IPS-18a (cell line): ENCODE data around the gene DSTN.
A peak's percentile ranks its signal among the peaks of the same experiment; 100 is the strongest.
"Not testable (repeated sequence)": the region's sequence is repeated elsewhere in the genome, so short reads cannot be mapped to it uniquely, and the experiment has no call there.

Experiments used
- H3K27ac ChIP-seq: one replicate; pipeline ENCODE4 v1.5.1; 2013; ENCODE audit warnings: low read length
- H3K27me3 ChIP-seq: one replicate; pipeline ENCODE4 v1.6.1; 2013; ENCODE audit warnings: mild to moderate bottlenecking, low read length; ENCODE audit not compliant: control insufficient read depth, insufficient read depth
- H3K36me3 ChIP-seq: one replicate; pipeline ENCODE4 v1.6.1; 2013; ENCODE audit warnings: low read depth, low read length; ENCODE audit not compliant: control insufficient read depth
- H3K4me1 ChIP-seq: one replicate; pipeline ENCODE4 v1.6.1; 2013; ENCODE audit warnings: low read depth, low read length; ENCODE audit not compliant: control insufficient read depth
- H3K4me3 ChIP-seq: one replicate; pipeline ENCODE4 v1.5.1; 2013; ENCODE audit warnings: low read length
- H3K9ac ChIP-seq: one replicate; pipeline ENCODE4 v1.6.1; 2013; ENCODE audit warnings: mild to moderate bottlenecking, low read length, moderate library complexity
- H3K9me3 ChIP-seq: one replicate; pipeline ENCODE4 v1.6.1; 2013; ENCODE audit warnings: low read depth, low read length; ENCODE audit not compliant: control insufficient read depth

DSTN gene

GRCh38 chr20:17653835-17654648 is 84.2 kb downstream of the DSTN start:
- H3K4me3 ChIP-seq, result no peak overlapping the region
- H3K27me3 ChIP-seq, result no peaks in the 10 kb centered on the region
- H3K9me3 ChIP-seq, result no peaks in the 10 kb centered on the region
- H3K36me3 ChIP-seq, result peaks cover 12% of the 10 kb centered on the region
- H3K9ac ChIP-seq, result no peak overlapping the region
- H3K4me1 ChIP-seq, result peaks cover 20% of the 10 kb centered on the region
- no peak overlapping the region for H3K27ac ChIP-seq

GRCh38 chr20:17654649-17655285 is 84.9 kb downstream of the DSTN start:
- H3K9me3 ChIP-seq, result no peaks in the 10 kb centered on the region
- H3K36me3 ChIP-seq, result peaks cover 12% of the 10 kb centered on the region
- no peaks in the 10 kb centered on the region for H3K27me3 ChIP-seq
- H3K9ac ChIP-seq, result no peak overlapping the region
- peaks cover 19% of the 10 kb centered on the region for H3K4me1 ChIP-seq
- H3K27ac ChIP-seq, result peak overlapping the region; percentile 79
- no peak overlapping the region for H3K4me3 ChIP-seq

DNA sequence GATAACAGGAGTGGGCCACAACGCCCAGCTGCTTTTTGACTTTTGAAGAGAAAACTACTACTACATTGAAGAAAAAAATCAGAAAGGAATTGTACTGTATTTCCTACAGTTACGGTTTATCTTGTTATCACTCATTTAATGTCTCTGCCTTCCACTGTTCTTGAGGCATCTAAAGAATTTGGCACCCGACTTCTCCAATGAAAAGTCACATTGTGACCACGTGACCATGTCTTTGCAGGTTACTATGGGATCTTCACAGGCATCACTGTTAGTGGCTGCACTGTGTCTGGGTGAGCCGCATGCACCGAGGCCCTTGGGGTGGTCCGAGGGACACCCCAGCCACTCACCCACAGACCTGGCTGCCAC is 85.4 kb downstream of the DSTN start:
- Histone ChIP-seq H3K9me3 (no peaks in the 10 kb centered on the region), H3K27ac (peak overlapping the region; percentile 79), H3K27me3 (no peaks in the 10 kb centered on the region), H3K4me1 (peaks cover 19% of the 10 kb centered on the region), H3K36me3 (peaks cover 16% of the 10 kb centered on the region), H3K4me3 (no peak overlapping the region), H3K9ac (no peak overlapping the region)

DNA sequence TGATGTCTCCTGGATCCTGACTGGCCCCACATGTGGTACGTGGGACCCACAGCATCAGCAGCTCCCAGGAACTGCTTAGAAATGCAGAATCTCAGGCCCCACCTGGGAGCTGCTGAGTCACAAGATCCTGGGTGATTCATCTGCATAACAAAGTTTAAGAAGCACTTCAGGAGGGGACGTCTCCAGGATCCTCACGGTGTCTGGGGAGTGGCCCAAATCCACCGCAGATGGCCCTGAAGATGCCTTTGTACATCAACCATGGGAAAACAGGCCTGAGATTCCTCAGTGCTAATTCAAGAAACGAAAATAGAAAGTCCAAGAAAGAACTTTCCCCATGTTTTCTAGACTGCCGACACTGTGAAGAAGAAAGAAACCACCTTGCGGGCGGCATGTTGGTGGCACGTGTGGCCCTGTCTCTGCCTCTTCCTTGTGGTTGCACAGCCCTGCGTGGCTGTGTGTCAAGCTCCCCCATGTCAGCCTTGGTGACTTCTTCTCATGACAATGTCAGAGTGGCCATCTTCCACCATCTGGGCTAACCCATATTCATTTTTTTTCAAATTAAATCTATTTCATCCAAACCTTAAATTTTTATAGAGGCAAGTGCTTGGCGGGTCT is 86.1 kb downstream of the DSTN start:
- no peak overlapping the region for H3K9ac ChIP-seq
- H3K27me3 ChIP-seq, result no peaks in the 10 kb centered on the region
- H3K4me1 ChIP-seq, result peaks cover 19% of the 10 kb centered on the region
- no peaks in the 10 kb centered on the region for H3K9me3 ChIP-seq
- peak overlapping the region; percentile 2 for H3K4me3 ChIP-seq
- H3K27ac ChIP-seq, result no peak overlapping the region
- H3K36me3 ChIP-seq, result peaks cover 18% of the 10 kb centered on the region

- Histone ChIP-seq H3K27ac (no peak overlapping the region), H3K36me3 (peaks cover 18% of the 10 kb centered on the region), H3K4me1 (peaks cover 19% of the 10 kb centered on the region), H3K27me3 (no peaks in the 10 kb centered on the region), H3K4me3 (no peak overlapping the region), H3K9ac (no peak overlapping the region), H3K9me3 (no peaks in the 10 kb centered on the region)
Measured at GRCh38 chr20:17657079-17657825, 87.4 kb downstream of the DSTN start.

GRCh38 chr20:17657898-17658647 is 88.2 kb downstream of the DSTN start:
- no peak overlapping the region for H3K4me3 ChIP-seq
- peaks cover 19% of the 10 kb centered on the region for H3K4me1 ChIP-seq
- peaks cover 18% of the 10 kb centered on the region for H3K36me3 ChIP-seq
- H3K9me3 ChIP-seq, result no peaks in the 10 kb centered on the region
- no peak overlapping the region for H3K27ac ChIP-seq
- H3K9ac ChIP-seq, result no peak overlapping the region
- no peaks in the 10 kb centered on the region for H3K27me3 ChIP-seq

DNA sequence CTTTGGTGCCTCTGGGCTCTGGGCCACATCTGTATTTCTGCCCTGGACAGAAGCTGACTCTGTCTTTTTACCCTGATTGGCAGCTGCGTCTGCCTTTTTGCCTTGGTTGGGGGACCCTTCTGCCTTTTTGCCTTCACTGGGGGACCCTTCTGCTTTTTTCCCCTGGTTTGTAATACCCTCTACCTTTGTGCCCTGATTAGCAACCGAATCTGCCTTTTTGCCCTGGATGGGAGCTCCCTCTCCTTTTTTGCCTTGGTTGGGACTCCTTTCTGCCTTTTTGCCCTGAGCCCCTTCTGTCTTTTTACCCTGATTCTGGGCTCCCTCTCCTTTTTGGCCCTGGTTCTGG is 88.7 kb downstream of the DSTN start:
- H3K4me1 ChIP-seq, result peaks cover 24% of the 10 kb centered on the region

GRCh38 chr20:17659344-17659743 is 89.5 kb downstream of the DSTN start:
- Histone ChIP-seq H3K36me3 (peaks cover 14% of the 10 kb centered on the region), H3K4me1 (peaks cover 32% of the 10 kb centered on the region)
- H3K27me3 ChIP-seq, H3K27ac ChIP-seq, H3K9ac ChIP-seq, H3K4me3 ChIP-seq, H3K9me3 ChIP-seq: not testable (repeated sequence)

More for the DNA sequence above, 88.7 kb downstream of the DSTN start:
- Histone ChIP-seq H3K9ac (no peak overlapping the region), H3K4me3 (no peak overlapping the region), H3K36me3 (peaks cover 18% of the 10 kb centered on the region), H3K9me3 (no peaks in the 10 kb centered on the region), H3K27ac (no peak overlapping the region), H3K27me3 (no peaks in the 10 kb centered on the region)
